ENCODE results near the gene MRAS. TPM values are rescaled to one million over a fixed set of nuclear protein-coding genes. Genes with fewer than 3 reads are reported as not detected.

Gene MRAS
- total RNA-seq, 2 experiments from 2014 or later, result not detected

DNA sequence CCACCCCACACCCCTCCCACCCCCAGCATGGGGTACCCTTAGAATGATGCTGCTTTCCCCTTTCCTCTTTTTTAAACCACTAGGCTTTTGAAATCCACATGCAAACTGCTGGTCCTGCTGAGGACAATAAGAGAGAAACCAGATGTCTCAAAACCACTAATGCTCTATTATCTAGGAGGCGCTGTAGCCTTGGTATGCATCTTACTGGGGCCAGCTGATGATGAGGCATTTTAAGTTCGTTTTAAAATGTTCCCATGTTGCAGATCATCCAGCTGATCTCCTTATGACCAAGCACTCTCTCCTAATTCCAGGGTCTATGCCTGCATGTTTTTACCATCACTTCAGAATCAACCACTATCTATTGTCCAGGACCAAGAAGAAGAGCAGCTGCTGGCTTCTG, 20.0 kb upstream of the MRAS start:
- DNase-seq, result no peak
- Mint-ChIP-seq H3K36me3 (ENCODE audit: low read depth) (no peaks in the 10 kb centered on the region), H3K9me3 (ENCODE audit: insufficient read depth) (no peaks in the 10 kb centered on the region), H3K4me3 (peak overlapping the region; percentile 45), H3K27me3 (ENCODE audit: low read depth) (no peaks in the 10 kb centered on the region), H3K27ac (no peak overlapping the region), H3K4me1 (ENCODE audit: low read depth) (peaks cover 29% of the 10 kb centered on the region)
- ChIA-PET CTCF (interaction anchor here (0.6 to 1.7 kb wide), 21 partner anchors 8 to 587 kb away, joined by 3 to 8 read pairs (median 4); partner anchors contain the start of genes ARMC8 and DBR1), POLR2A (interaction anchor here (1.0 kb wide), 1 partner anchor 107 kb away, joined by 4 read pairs; no protein-coding TSS in a partner anchor)
- ATAC-seq, result no peak

DNA sequence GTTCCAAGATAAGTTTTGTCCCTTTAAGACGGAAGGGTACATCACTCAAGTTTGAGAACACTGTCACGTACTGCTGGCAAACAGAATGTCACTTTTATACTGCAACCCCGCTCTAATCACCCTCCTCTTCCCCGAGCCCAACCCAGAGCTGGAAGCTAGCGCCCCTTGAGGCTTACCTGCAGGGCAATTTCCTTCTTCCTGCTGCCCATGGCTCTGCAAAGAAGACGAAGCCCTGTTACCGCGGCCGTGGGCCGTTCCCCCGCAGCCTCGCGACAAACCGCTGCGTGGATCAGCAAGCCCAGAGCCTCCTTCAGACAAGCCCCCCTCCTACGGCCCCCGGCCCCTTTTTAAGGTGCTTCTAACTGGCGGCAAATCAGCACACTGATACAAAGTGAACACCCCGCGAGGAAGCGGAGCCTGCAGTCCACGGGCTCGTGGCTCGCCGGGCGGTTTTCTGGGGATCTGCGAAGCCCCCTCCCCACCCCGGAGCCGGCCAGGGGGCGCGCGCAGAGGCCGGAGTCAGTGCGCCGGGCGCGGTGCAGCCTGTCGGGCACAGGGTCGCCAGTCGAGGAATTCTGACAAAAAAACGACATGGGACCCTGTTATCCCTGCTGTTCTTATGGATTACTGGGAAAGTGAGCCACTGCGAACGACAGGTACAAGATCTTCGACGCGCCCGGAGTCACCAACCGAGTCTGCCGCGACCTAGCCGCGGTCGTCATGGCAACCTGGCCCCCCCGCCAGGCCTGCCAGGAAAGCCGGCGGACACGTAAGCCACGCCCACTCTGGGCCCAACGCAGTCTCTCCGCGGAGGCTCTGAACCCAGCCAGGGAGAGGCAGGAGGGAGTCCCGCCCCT, 19.0 kb upstream of the MRAS start, which contains the start of gene NME9:
NME9 (minus strand) TSS at position 725 of the 857 bp plus-strand sequence; CDS start at position 209, 516 bp downstream.
- peak within 1 kb of the TSS; percentile 81 for H3K27ac Mint-ChIP-seq
- no peaks in the 10 kb centered on the region for H3K9me3 Mint-ChIP-seq (ENCODE audit: insufficient read depth)
- H3K4me1 Mint-ChIP-seq (ENCODE audit: low read depth), result peaks cover 25% of the 10 kb centered on the region
- H3K4me3 Mint-ChIP-seq, result peak within 1 kb of the TSS; percentile 87
- ChIA-PET CTCF (interaction anchor here (0.8 to 3.5 kb wide), 23 partner anchors 9 to 586 kb away, joined by 3 to 13 read pairs (median 4); partner anchors contain the start of genes ARMC8 and DBR1), POLR2A (interaction anchor here (0.8 to 1.0 kb wide), 2 partner anchors 108 to 190 kb away, joined by 3 to 4 read pairs; no protein-coding TSS in a partner anchor)
- H3K27me3 Mint-ChIP-seq (ENCODE audit: low read depth), result peaks cover 1% of the 10 kb centered on the region
- DNase-seq (peak; percentile 88), ATAC-seq (peak; percentile 93)
- no peaks in the 10 kb centered on the region for H3K36me3 Mint-ChIP-seq (ENCODE audit: low read depth)

DNA sequence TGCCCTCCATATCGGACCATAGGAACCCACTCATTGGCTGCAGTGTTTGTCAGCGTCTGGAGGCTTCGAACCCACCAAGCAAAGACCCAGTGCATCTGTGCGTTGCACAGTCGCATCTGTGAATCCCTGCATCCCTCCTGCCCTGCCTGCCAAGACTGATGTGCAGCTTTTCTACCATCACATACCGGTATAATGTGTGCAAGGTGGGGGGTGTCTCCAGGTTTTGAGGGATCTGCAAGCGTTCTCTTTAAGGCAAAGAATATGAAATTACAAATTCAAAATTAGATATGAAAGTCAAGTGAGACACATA, 18.4 kb upstream of the MRAS start:
- H3K4me3 Mint-ChIP-seq, result peak overlapping the region; percentile 87
- H3K9me3 Mint-ChIP-seq (ENCODE audit: insufficient read depth), result no peaks in the 10 kb centered on the region
- DNase-seq (no peak), ATAC-seq (no peak)
- POLR2A ChIA-PET, result no interaction called here
- CTCF ChIA-PET, result interaction anchor here (1.1 to 3.5 kb wide), 3 partner anchors 105 to 149 kb away, joined by 3 to 13 read pairs (median 5); partner anchors contain the start of gene ESYT3
- peaks cover 4% of the 10 kb centered on the region for H3K27me3 Mint-ChIP-seq (ENCODE audit: low read depth)
- no peaks in the 10 kb centered on the region for H3K36me3 Mint-ChIP-seq (ENCODE audit: low read depth)
- H3K4me1 Mint-ChIP-seq (ENCODE audit: low read depth), result peaks cover 20% of the 10 kb centered on the region
- peak overlapping the region; percentile 49 for H3K27ac Mint-ChIP-seq

GRCh38 chr3:138331143-138331894, 17.1 kb upstream of the MRAS start:
- no peak for DNase-seq
- H3K4me3 Mint-ChIP-seq, result no peak overlapping the region
- peaks cover 19% of the 10 kb centered on the region for H3K4me1 Mint-ChIP-seq (ENCODE audit: low read depth)
- no peak overlapping the region for H3K27ac Mint-ChIP-seq
- no peaks in the 10 kb centered on the region for H3K9me3 Mint-ChIP-seq (ENCODE audit: insufficient read depth)
- ATAC-seq, result no peak
- ChIA-PET POLR2A (no interaction called here), CTCF (interaction anchor here (0.9 to 3.5 kb wide), 7 partner anchors 23 to 584 kb away, joined by 3 to 13 read pairs (median 5); partner anchors contain the start of gene ESYT3)
- peaks cover 8% of the 10 kb centered on the region for H3K27me3 Mint-ChIP-seq (ENCODE audit: low read depth)
- H3K36me3 Mint-ChIP-seq (ENCODE audit: low read depth), result no peaks in the 10 kb centered on the region

GRCh38 chr3:138332472-138333073, 15.8 kb upstream of the MRAS start:
- no peak overlapping the region for H3K27ac Mint-ChIP-seq
- H3K9me3 Mint-ChIP-seq (ENCODE audit: insufficient read depth), result no peaks in the 10 kb centered on the region
- H3K4me3 Mint-ChIP-seq, result no peak overlapping the region
- DNase-seq (no peak), ATAC-seq (no peak)
- POLR2A ChIA-PET, result no interaction called here
- no peaks in the 10 kb centered on the region for H3K36me3 Mint-ChIP-seq (ENCODE audit: low read depth)
- H3K4me1 Mint-ChIP-seq (ENCODE audit: low read depth), result peaks cover 19% of the 10 kb centered on the region
- H3K27me3 Mint-ChIP-seq (ENCODE audit: low read depth), result peaks cover 9% of the 10 kb centered on the region
- CTCF ChIA-PET, result interaction anchor here (0.6 to 3.5 kb wide), 3 partner anchors 12 to 151 kb away, joined by 3 to 13 read pairs (median 3); partner anchors contain the start of gene ESYT3

DNA sequence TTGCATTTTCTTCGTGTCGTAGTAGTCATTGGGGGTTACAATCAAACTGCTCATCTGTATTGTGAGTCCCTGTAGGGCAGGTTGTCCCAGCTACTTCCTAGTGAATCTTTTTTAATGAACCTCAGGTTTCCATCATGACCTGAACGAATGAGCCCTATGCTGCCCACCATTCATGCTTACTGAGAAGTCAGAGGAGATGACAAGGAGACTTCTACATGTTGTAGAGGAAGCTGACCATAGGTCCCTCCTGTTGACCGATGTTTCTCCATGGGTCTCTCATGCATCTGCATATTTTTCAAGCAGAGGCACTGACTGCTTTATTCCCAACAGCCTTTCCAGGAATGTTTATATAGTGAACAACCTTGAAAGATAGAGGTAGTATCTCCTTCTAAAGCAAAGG, 13.8 kb upstream of the MRAS start:
- H3K4me1 Mint-ChIP-seq (ENCODE audit: low read depth), result peaks cover 9% of the 10 kb centered on the region
- DNase-seq (no peak), ATAC-seq (no peak)
- H3K27ac Mint-ChIP-seq, result no peak overlapping the region
- ChIA-PET POLR2A (no interaction called here), CTCF (interaction anchor here (0.7 kb wide), 1 partner anchor 12 kb away, joined by 3 read pairs; no protein-coding TSS in a partner anchor)
- H3K27me3 Mint-ChIP-seq (ENCODE audit: low read depth), result peaks cover 9% of the 10 kb centered on the region
- H3K9me3 Mint-ChIP-seq (ENCODE audit: insufficient read depth), result no peaks in the 10 kb centered on the region
- no peaks in the 10 kb centered on the region for H3K36me3 Mint-ChIP-seq (ENCODE audit: low read depth)
- H3K4me3 Mint-ChIP-seq, result no peak overlapping the region

DNA sequence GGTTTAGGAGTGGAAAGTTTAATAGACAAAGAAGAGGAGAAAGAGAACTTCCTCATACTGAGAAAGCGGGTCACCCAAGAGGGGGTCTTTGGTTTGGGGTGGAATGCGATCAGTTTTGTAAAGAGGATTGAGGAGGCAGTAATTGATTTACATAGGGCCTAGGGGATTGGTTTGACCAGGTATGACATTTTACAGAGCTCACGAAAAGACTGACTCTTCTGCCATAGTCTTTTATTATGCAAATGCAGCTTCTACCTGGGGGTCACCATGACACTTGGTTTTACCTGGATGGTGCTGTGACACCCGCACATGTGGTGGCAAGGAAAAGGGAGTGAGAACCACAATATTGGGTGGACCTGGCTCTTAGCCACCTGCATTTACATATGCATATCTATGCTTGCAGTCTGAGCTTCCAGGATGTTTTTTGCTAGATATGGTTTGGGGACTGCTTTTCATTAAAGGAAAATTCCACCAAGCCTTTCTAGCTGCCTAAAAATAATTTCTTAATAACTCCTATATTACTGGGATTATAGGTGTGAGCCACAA, 11.9 kb upstream of the MRAS start:
- H3K4me1 Mint-ChIP-seq (ENCODE audit: low read depth), result no peaks in the 10 kb centered on the region
- ATAC-seq, result no peak
- no peaks in the 10 kb centered on the region for H3K36me3 Mint-ChIP-seq (ENCODE audit: low read depth)
- POLR2A ChIA-PET, result no interaction called here
- CTCF ChIA-PET, result interaction anchor here (0.7 to 0.9 kb wide), 2 partner anchors 142 to 155 kb away, joined by 3 read pairs; no protein-coding TSS in a partner anchor
- no peak overlapping the region for H3K27ac Mint-ChIP-seq
- no peak overlapping the region for H3K4me3 Mint-ChIP-seq
- no peaks in the 10 kb centered on the region for H3K9me3 Mint-ChIP-seq (ENCODE audit: insufficient read depth)
- peaks cover 9% of the 10 kb centered on the region for H3K27me3 Mint-ChIP-seq (ENCODE audit: low read depth)
- DNase-seq, result no peak

GRCh38 chr3:138338244-138338643, 10.1 kb upstream of the MRAS start:
- H3K36me3 Mint-ChIP-seq (ENCODE audit: low read depth), result no peaks in the 10 kb centered on the region
- no peak overlapping the region for H3K27ac Mint-ChIP-seq
- peaks cover 13% of the 10 kb centered on the region for H3K27me3 Mint-ChIP-seq (ENCODE audit: low read depth)
- no peak overlapping the region for H3K4me3 Mint-ChIP-seq
- DNase-seq (no peak), ATAC-seq (no peak)
- CTCF ChIA-PET, result no interaction called here
- no peaks in the 10 kb centered on the region for H3K9me3 Mint-ChIP-seq (ENCODE audit: insufficient read depth)
- no peaks in the 10 kb centered on the region for H3K4me1 Mint-ChIP-seq (ENCODE audit: low read depth)
- POLR2A ChIA-PET, result no interaction called here

- Mint-ChIP-seq H3K27ac (no peak overlapping the region), H3K4me3 (no peak overlapping the region), H3K27me3 (ENCODE audit: low read depth) (peaks cover 14% of the 10 kb centered on the region), H3K9me3 (ENCODE audit: insufficient read depth) (no peaks in the 10 kb centered on the region), H3K4me1 (ENCODE audit: low read depth) (no peaks in the 10 kb centered on the region), H3K36me3 (ENCODE audit: low read depth) (no peaks in the 10 kb centered on the region)
- CTCF ChIA-PET, result interaction anchor here (1.5 kb wide), 1 partner anchor 9 kb away, joined by 4 read pairs; no protein-coding TSS in a partner anchor
- ATAC-seq, result no peak
- no peak for DNase-seq
- POLR2A ChIA-PET, result no interaction called here
Measured at GRCh38 chr3:138338811-138339210, 9.6 kb upstream of the MRAS start.

- ChIA-PET POLR2A (no interaction called here), CTCF (interaction anchor here (1.5 kb wide), 1 partner anchor 7 kb away, joined by 4 read pairs; no protein-coding TSS in a partner anchor)
- no peak overlapping the region for H3K4me3 Mint-ChIP-seq
- ATAC-seq (no peak), DNase-seq (no peak)
- H3K27ac Mint-ChIP-seq, result no peak overlapping the region
- H3K9me3 Mint-ChIP-seq (ENCODE audit: insufficient read depth), result no peaks in the 10 kb centered on the region
- peaks cover 7% of the 10 kb centered on the region for H3K27me3 Mint-ChIP-seq (ENCODE audit: low read depth)
- no peaks in the 10 kb centered on the region for H3K4me1 Mint-ChIP-seq (ENCODE audit: low read depth)
- H3K36me3 Mint-ChIP-seq (ENCODE audit: low read depth), result no peaks in the 10 kb centered on the region
Measured at GRCh38 chr3:138340511-138340910, 7.9 kb upstream of the MRAS start.

- Mint-ChIP-seq H3K4me3 (no peak overlapping the region), H3K27me3 (ENCODE audit: low read depth) (peaks cover 36% of the 10 kb centered on the region), H3K9me3 (ENCODE audit: insufficient read depth) (no peaks in the 10 kb centered on the region), H3K36me3 (ENCODE audit: low read depth) (peaks cover 1% of the 10 kb centered on the region), H3K27ac (no peak overlapping the region), H3K4me1 (ENCODE audit: low read depth) (peaks cover 6% of the 10 kb centered on the region)
- ATAC-seq (no peak), DNase-seq (no peak)
- ChIA-PET CTCF (no interaction called here), POLR2A (no interaction called here)
Measured at GRCh38 chr3:138344754-138345153, 3.6 kb upstream of the MRAS start.

All from activated CD8-positive, alpha-beta T cell treated with anti-CD3 and anti-CD28 coated beads, Interleukin-2, amount 10 ng/mL, durations not matched to agents 7 days and 5 days (primary cell).